ENCODE data around the gene C16orf46. TPM values are rescaled to one million over a fixed set of nuclear protein-coding genes. Genes with fewer than 3 reads are reported as not detected.

Gene C16orf46
- total RNA-seq, 1 donor from 2014 or later, result 2.1 TPM

GRCh38 chr16:81041696-81042095, 35.3 kb downstream of the C16orf46 start:
- DNase-seq (ENCODE audit: low read depth), result no peak
- no peak overlapping the region for H3K4me3 ChIP-seq (ENCODE audit: low read depth, low read length)
- TF ChIP-seq CTCF (IDR thresholded peaks at IDR 0.05; ENCODE audit: insufficient read depth, low read length, poor library complexity, severe bottlenecking), result no peak
- no peaks in the 10 kb centered on the region for H3K27me3 ChIP-seq (ENCODE audit: control insufficient read depth, insufficient read depth, low read length)
- peaks cover 1% of the 10 kb centered on the region for H3K36me3 ChIP-seq (ENCODE audit: control insufficient read depth, insufficient read depth, low read length)

GRCh38 chr16:81040842-81041241, 36.2 kb downstream of the C16orf46 start:
- Histone ChIP-seq H3K27me3 (ENCODE audit: control insufficient read depth, insufficient read depth, low read length) (no peaks in the 10 kb centered on the region), H3K36me3 (ENCODE audit: control insufficient read depth, insufficient read depth, low read length) (peaks cover 1% of the 10 kb centered on the region), H3K4me3 (ENCODE audit: low read depth, low read length) (no peak overlapping the region)
- no peak for TF ChIP-seq CTCF (IDR thresholded peaks at IDR 0.05; ENCODE audit: insufficient read depth, low read length, poor library complexity, severe bottlenecking)
- DNase-seq (ENCODE audit: low read depth), result no peak

GRCh38 chr16:81040131-81040530, 36.9 kb downstream of the C16orf46 start:
- no peak for TF ChIP-seq CTCF (IDR thresholded peaks at IDR 0.05; ENCODE audit: insufficient read depth, low read length, poor library complexity, severe bottlenecking)
- no peak for DNase-seq (ENCODE audit: low read depth)
- H3K27me3 ChIP-seq (ENCODE audit: control insufficient read depth, insufficient read depth, low read length), result no peaks in the 10 kb centered on the region
- peaks cover 1% of the 10 kb centered on the region for H3K36me3 ChIP-seq (ENCODE audit: control insufficient read depth, insufficient read depth, low read length)
- H3K4me3 ChIP-seq (ENCODE audit: low read depth, low read length), result no peak overlapping the region

GRCh38 chr16:81036751-81037350, 40.2 kb downstream of the C16orf46 start:
- H3K4me3 ChIP-seq (ENCODE audit: low read depth, low read length), result peak overlapping the region; percentile 77
- no peak for TF ChIP-seq CTCF (IDR thresholded peaks at IDR 0.05; ENCODE audit: insufficient read depth, low read length, poor library complexity, severe bottlenecking)
- H3K36me3 ChIP-seq (ENCODE audit: control insufficient read depth, insufficient read depth, low read length), result peaks cover 1% of the 10 kb centered on the region
- DNase-seq (ENCODE audit: low read depth), result no peak
- no peaks in the 10 kb centered on the region for H3K27me3 ChIP-seq (ENCODE audit: control insufficient read depth, insufficient read depth, low read length)

- Histone ChIP-seq H3K36me3 (ENCODE audit: control insufficient read depth, insufficient read depth, low read length) (no peaks in the 10 kb centered on the region), H3K4me3 (ENCODE audit: low read depth, low read length) (peak overlapping the region; percentile 77), H3K27me3 (ENCODE audit: control insufficient read depth, insufficient read depth, low read length) (no peaks in the 10 kb centered on the region)
- TF ChIP-seq CTCF (IDR thresholded peaks at IDR 0.05; ENCODE audit: insufficient read depth, low read length, poor library complexity, severe bottlenecking), result no peak
- DNase-seq (ENCODE audit: low read depth), result no peak
Measured at GRCh38 chr16:81035975-81036750, 40.9 kb downstream of the C16orf46 start.
